Effector CD4-positive, alpha-beta T cell (primary cell): ENCODE measurements around the gene INHA.

Experiments
- DNase-seq: peaks from one replicate; pipeline ENCODE4 v3.0.0-alpha.2; 2020

Gene INHA

GRCh38 chr2:219540784-219541504, 31.2 kb upstream of the INHA start:
- no peak for DNase-seq

DNA sequence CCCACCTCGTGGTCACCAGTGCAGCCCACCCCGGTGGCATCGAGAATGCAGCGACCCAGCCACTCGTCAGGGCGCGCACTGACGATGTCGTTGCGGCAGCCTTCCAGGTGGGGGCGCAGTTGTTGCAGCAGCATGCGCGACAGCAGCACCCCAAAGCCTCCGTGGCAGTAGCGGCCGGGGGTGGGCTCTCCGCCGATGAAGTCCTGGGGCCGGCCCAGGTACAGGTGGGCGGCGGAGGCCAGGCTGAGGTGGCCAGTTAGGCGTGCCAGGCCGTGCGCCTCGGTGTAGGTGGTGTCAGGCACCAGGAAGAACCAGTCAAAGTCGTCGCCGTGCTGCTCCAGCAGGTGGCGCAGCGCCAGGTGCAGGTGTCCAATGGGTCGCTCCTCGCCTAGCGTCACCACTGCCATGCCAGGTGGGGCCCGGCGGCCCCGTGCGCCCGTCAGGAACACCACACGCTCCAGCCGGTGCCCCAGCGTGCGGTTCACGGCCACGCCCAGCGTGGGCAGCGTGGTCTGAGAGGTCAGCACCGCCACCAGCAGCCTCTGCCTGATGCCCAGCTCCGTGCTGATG, 30.4 kb upstream of the INHA start:
- DNase-seq = peak; percentile 79

DNA sequence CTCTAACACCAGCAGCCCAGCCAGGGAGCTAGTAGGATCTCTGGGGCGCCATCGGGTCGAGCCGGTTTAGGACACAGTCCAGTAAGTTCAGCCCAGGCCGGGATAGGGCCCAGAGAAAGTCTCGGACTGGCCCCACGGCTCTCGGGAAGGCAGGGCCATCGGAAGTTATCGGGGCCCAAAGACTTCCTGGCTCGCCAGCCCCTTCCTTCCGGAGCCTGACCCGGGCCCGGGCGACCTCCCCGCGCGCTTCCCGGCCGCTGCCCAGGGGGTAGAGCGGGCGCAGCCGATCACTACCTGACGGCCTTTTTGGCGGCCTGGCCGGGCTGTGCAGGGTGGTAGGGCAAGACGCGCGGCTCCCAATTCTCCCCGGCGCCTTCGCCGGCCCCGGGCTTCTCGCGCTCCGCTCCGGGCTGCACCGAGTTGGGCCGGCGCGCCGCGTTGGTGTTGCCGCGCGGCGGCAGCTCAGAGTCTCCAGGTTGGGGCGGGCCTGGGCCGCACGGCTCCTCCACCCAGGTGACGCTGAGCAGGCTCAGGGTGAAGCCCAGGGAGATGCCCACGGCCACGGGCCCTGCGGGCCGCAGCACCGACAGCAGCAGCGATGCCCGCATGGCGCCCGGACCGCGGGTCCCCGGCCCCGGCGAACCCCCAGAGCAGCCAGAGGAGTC, 29.0 kb upstream of the INHA start:
- DNase-seq = no peak

GRCh38 chr2:219543596-219544358, 28.3 kb upstream of the INHA start, which contains the start of the genes CHPF and TMEM198:
Gene CHPF, minus strand, starts transcription at chr2:219543809. Its CDS starts 271 bp downstream, at chr2:219543538.
Gene TMEM198, plus strand, starts transcription at chr2:219544028. Its CDS starts 700 bp downstream, at chr2:219544728.
- DNase-seq = peak; percentile 90

- no peak for DNase-seq
Observed at GRCh38 chr2:219544567-219544966, 27.5 kb upstream of the INHA start.

GRCh38 chr2:219545295-219545942, 26.7 kb upstream of the INHA start:
- DNase-seq = no peak

DNA sequence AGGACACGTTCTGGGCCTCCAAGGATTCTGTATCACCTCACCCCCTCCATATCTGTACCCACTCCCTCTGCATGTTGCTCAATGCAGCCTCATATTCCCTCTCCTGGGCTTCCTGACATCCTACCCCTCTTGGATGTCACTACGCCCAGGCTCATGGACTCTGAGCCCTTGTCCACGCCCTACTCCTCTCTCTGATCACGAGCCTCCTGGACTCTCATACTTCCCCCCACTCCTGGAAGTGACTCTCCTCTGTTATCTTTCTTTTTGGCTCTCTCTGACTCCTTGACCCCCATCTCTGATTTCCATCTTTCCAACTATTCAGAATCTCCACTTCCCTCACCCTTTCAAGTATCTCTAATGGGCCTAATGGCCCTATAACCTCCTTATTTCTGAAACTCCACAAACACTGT, 26.2 kb upstream of the INHA start:
- no peak for DNase-seq

GRCh38 chr2:219547621-219548020, 24.5 kb upstream of the INHA start:
- DNase-seq = no peak

DNA sequence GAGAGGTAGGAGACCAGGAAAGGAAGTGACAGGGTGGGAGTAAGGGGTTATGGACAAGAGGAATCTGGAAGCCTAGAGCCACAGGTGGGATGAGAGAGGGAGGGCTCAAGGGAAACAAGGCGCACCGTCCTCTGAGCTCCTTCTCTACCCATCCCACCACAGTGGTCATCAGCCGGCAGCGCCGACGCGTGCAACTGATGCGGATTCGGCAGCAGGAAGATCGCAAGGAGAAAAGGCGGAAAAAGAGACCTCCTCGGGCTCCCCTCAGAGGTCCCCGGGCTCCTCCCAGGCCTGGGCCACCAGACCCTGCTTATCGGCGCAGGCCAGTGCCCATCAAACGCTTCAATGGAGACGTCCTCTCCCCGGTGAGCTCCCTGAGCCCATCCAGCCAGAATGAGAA, 23.1 kb upstream of the INHA start:
- DNase-seq = no peak

GRCh38 chr2:219549619-219550018, 22.5 kb upstream of the INHA start:
- no peak for DNase-seq

DNA sequence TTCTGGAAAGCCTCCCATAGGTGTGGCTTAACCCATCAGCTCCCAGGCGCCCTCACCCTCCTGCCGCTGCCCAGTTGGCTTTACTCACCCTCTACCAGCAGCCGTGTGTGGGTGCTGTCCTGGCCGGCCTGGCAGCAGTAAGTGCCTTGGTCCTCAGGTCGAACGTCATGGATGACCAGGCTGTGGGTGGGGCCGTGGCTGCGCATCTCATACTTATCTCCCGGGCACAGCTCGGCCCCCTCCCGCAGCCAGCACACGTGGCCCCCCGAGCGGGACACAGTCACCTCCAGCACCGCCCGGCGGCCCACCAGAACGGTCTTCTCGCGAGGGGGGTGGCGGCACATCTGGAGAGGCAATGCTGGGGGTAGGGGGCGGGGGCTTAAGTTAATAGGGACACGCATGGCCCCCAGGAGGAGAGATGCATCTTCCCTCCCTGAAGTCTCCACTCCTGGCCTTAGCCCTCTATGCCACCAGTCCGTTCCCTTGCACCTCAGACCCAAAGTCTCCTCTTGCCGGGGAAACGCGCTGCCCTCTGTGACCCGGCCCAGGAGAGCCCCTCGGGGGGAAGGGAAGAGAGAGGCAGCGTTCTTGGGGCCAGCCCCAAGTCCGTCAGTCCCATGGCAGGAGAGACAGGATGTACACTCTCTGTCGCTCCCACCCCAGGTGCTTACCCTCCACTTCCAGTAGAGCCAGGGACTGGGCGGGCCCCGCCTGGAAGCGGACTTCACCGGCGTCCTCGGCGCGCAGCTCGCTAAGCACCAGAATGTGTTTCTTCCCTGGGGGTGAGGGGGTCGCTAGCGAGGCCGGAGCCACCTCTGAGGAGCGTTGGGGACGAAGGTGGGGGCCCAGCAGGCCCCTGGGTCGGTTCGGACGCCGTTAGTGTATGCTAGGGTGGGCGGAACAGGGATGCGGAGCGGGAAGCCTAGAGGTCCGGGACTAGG, 20.4 kb upstream of the INHA start:
- no peak for DNase-seq

GRCh38 chr2:219552382-219553167, 19.5 kb upstream of the INHA start:
- peak; percentile 72 for DNase-seq

DNA sequence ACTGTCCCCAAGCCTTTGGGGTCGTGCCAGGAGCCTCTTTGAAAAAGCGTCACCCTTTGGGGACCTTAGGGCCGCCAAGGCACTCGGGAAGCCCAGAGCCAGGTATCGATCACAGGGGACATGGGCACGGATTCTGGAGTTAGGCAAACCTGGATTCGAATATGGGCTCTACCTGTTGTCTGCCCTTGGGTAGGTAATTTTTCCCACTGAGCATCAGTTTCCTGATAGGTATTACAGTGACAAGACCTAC, 19.0 kb upstream of the INHA start:
- DNase-seq = no peak

- DNase-seq = no peak
Observed at GRCh38 chr2:219553463-219553963, 18.6 kb upstream of the INHA start.

GRCh38 chr2:219554350-219554749, 17.8 kb upstream of the INHA start:
- no peak for DNase-seq

GRCh38 chr2:219555956-219556355, 16.2 kb upstream of the INHA start:
- no peak for DNase-seq

DNA sequence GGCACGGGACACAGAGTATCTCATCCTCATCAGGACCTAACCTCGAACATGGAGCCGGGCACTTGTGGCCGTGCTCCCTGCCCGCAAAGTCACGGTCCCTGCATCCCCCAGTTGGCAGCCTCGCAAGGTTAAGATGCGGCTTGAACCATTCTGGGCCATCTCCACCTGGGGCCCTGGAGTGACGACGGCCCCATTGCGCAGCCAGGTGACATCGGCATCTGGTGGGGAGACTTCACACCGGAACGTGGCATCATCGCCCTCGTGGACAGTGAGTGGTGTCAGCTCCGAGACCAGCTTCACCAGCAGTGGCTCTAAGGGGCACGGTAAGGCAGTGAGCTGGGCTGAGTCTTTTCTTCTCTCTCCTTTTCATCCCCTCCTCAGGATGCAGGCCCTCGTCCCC, 15.7 kb upstream of the INHA start:
- DNase-seq = no peak

DNA sequence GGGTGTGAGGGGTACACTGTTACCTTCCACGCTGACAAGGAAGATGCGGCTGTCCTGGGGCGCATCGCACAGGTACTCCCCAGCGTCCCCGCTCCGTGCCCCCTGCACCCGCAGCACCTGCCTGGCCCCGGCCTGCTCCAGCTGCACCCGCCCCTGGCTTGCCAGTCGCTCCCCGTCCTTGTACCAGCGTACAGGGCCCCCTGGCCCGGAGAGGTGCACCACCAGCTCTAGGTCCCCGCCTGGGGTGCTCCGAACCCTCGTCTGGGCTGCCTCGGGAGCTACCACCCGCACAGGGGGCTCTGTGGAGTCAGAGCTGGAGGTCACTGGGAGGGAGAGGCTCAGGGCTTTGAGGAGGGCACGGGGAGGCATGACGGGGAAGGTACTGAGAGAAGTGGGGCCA, 14.8 kb upstream of the INHA start:
- DNase-seq = no peak

DNA sequence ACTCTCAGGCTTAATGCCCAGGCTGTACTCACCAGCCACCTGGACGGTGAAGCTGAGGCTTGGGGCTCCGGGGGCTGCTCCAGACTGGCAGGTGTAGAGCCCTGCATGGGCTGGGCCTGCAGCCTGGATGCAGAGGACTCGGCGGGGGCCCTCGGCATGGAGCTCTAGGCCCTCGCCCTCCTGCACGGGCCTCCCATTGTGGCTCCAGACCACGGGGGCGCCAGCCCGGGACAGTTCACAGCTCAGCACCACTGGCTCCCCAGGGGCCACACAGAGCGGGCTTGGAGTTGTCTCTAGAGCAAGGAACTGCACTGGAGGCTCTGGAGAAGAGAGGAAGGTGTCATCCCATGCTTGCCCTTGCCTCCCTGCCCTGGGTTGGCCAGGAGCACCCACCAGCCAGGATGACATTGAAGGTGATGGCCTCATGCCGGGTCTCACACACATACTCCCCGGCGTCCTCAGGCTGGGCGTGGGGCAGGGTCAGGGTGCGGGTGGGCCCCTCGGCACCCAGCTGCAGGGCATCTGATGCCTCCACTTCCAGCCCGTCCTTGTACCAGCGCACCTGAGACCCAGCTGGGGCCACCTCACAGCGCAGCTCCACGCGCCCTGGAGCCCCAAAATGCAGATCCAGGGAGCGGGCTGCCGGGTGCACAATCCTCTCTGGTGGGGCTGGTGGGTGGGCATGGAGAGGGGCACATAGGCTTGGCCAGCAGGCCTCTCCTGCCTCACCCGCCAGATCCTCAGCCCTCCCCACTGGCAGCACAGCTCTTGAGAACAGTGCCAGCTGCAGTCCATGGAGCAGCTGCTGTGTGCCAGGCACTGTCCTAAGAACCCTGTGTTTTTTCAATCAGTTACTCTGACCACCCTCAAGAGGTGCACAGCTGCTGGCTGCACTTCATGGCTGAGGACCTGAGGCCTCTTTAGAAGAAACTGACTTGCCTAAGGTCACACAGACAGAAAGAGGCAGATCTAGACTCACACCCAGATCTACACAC, 14.0 kb upstream of the INHA start:
- DNase-seq = no peak
